T-helper 1 cell treated with Interleukin-12 subunit alpha and Interleukin-12 subunit beta and Interleukin-4 antibody, amounts not matched to agents 30 ng/mL and 1 ng/mL, for 36 hours (primary cell): ENCODE results near the gene ZBTB4. TPM values are rescaled to one million over a fixed set of nuclear protein-coding genes. Genes with fewer than 3 reads are reported as not detected.

Experiments
- intact Hi-C: fragments of 100-400 bp; cut with micrococcal nuclease; formaldehyde crosslinking; loops from one replicate; pipeline ENCODE4 v1.15.1; 2024
- total RNA-seq: library from RNA; stranded (reverse); gene quantifications from 2 replicates; pipeline ENCODE4 v1.2.3, GENCODE V29; 2022

The ZBTB4 gene
- total RNA-seq, 1 donor from 2014 or later: 26.5 TPM

DNA sequence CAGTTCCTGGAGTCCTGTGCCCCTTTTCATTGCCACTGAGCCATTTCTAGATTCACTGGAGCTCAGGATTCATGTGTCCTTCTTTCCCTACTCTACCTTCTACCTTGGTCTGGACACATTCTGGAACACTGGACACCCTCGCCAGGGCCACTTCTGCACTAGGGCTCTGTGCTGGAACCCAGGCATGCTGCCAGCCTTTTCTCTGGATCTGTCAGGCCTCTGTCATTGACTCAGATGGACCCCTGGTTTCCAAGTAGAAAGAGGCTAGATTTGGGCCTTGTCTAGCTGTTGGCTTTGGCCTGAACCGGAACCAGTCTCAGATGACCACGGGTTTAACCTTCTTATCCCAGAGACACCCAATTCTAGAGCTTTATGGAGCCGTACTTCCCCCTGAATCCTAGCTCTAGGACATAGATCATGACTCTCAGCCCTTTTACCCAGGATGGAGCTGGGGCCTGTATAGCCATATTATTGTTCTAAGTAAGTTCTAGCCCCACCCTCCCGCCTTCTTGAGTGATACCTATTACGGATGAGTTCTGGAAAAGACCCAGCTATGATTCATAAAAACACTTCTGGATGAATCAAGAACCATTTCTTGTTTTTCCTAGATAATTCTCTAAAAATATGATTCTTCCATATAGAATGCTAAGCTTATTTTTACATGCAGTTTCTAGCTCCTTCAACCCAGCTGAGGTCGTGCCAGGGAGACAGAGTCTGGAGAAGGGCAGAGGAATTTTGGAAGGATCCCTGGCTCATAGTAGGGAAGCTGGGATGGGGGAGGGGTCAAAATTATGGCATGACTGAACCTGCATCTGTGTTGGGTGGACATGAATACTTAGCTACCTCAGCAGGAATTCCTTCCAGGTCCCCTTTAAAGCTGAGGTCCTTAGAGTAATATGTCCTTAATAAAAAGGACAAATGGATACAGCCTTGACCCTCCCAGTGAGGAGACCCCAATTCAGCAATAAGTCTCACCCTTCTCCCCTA is 35.6 kb downstream of the ZBTB4 start:
- intact Hi-C loops: no loop called here

DNA sequence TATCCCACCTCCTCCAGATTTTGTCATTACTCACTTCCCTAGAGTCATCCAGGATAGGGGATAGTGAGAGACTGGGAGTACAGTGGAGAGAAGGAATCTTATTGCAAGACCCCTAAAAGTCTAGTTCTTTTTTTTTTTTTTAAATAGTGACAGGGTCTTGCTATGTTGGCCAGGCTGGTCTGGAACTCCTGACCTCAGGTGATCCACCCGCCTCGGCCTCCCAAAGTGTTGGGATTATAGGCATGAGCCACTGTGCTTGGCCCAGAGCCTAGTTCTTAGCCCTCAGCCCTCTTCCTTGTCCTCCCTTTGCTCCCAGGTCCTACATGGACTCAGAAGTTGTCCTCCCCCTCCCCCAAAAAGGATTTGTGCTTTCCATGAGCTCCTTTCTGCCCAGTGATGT is 37.3 kb downstream of the ZBTB4 start:
- intact Hi-C loops: no loop called here

DNA sequence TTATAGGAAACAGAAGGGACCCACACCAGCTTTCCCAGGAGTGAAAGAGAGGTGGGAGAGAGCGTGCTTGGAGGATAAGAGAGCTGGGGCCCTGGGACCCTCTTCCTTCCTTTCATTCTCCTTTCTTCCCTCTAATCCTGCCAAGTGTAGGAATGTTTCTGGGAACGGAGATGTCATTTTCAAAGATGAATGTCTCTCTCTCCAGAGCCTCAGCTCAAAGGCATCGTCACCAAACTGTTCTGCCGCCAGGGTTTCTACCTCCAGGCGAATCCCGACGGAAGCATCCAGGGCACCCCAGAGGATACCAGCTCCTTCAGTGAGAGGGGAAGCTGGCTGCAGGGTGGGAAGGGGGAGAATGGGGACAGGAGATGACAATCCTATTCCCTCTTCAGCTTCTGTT is 38.2 kb downstream of the ZBTB4 start:
- intact Hi-C loops: no loop called here

- intact Hi-C loops: no loop called here
These were observed 38.6 kb downstream of the ZBTB4 start for GRCh38 chr17:7440834-7441195.

- intact Hi-C loops: no loop called here
These were observed 39.2 kb downstream of the ZBTB4 start for GRCh38 chr17:7440113-7440833.

DNA sequence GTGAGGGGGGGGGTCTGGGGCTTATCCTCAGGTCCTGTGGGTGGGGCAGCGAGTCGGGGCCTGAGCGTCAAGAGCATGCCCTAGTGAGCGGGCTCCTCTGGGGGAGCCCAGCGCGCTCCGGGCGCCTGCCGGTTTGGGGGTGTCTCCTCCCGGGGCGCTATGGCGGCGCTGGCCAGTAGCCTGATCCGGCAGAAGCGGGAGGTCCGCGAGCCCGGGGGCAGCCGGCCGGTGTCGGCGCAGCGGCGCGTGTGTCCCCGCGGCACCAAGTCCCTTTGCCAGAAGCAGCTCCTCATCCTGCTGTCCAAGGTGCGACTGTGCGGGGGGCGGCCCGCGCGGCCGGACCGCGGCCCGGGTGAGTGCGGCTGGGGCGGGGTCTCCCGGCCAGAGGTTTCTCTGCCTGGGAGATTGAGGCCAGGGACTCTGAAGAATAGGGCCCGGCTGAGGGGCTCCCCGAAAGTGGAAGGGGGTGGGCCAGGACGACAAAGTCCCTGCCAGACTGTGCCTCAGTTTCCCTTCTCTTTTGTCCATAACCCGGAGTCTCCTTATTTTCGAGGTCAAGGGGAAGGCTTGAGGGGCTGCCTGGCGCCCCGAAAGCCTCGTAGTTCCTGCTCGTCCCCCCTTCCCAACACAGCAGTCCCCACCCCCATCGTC is 39.8 kb downstream of the ZBTB4 start, which contains the start of gene FGF11:
Gene FGF11, plus strand, starts transcription at position 51 of the 651 bp plus-strand sequence. Its CDS starts 109 bp downstream, at position 160.
- intact Hi-C loops: no loop called here

- intact Hi-C loops: no loop called here
These were observed 40.6 kb downstream of the ZBTB4 start for GRCh38 chr17:7438656-7439460.

- intact Hi-C loops: loop anchor here (1.0 to 2.0 kb wide), 2 partner anchors 7 to 811 kb away; partner anchors contain the start of genes CHRNB1, CTC1 and PFAS
These were observed 41.3 kb downstream of the ZBTB4 start for GRCh38 chr17:7437950-7438614.

GRCh38 chr17:7437369-7437863 is 42.0 kb downstream of the ZBTB4 start:
- intact Hi-C loops: loop anchor here (1.0 to 2.0 kb wide), 2 partner anchors 8 to 811 kb away; partner anchors contain the start of genes CHRNB1, CTC1 and PFAS

GRCh38 chr17:7436556-7437368 is 42.7 kb downstream of the ZBTB4 start:
- intact Hi-C loops: loop anchor here (1.0 to 2.0 kb wide), 2 partner anchors 9 to 812 kb away; partner anchors contain the start of genes CHRNB1, CTC1 and PFAS

DNA sequence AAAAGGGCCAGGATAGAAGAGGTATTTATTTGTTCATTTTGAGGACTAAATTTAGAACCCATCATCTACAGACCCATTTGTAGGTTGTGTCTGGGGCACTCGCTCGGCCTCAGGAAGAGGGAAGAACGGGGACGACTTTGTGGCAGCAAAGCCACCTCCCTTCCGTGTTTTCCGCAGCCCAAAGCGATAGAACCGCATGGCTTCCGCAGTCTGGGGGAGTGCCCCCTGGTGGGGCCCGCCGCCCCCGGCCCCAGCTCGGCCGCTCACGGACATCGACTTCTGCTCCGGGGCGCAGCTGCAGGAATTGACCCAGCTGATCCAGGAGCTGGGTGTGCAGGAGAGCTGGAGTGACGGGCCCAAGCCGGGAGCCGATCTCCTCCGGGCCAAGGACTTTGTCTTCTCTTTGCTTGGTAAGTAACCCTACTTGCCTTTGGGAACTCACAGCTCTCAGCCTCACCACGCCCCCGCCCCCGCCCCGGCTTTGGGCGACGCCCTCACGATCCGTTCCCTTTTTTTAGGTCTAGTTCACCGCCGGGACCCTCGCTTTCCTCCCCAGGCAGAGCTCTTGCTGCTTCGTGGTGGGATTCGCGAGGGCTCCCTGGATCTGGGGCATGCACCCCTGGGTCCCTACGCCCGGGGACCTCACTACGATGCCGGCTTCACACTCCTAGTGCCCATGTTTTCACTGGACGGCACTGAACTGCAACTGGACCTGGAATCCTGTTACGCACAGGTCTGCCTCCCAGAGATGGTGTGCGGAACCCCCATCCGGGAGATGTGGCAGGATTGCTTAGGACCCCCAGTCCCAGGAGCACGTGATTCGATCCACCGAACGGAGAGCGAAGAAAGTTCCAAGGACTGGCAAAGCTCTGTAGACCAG is 43.5 kb downstream of the ZBTB4 start:
- intact Hi-C loops: loop anchor here (1.0 to 2.0 kb wide), 21 partner anchors 19 to 813 kb away; partner anchors contain the start of genes ACADVL, ATP1B2, CTC1 and DLG4

GRCh38 chr17:7432296-7432695 is 47.1 kb downstream of the ZBTB4 start:
- intact Hi-C loops: no loop called here

- intact Hi-C loops: no loop called here
These were observed 48.2 kb downstream of the ZBTB4 start for GRCh38 chr17:7431231-7431630.

- intact Hi-C loops: no loop called here
These were observed 49.7 kb downstream of the ZBTB4 start for GRCh38 chr17:7429722-7430121.

GRCh38 chr17:7428557-7428956 is 50.9 kb downstream of the ZBTB4 start, which contains the start of gene SPEM3:
Gene SPEM3, plus strand, starts transcription at chr17:7428857. Its CDS starts 46 bp downstream, at chr17:7428903.
- intact Hi-C loops: no loop called here

DNA sequence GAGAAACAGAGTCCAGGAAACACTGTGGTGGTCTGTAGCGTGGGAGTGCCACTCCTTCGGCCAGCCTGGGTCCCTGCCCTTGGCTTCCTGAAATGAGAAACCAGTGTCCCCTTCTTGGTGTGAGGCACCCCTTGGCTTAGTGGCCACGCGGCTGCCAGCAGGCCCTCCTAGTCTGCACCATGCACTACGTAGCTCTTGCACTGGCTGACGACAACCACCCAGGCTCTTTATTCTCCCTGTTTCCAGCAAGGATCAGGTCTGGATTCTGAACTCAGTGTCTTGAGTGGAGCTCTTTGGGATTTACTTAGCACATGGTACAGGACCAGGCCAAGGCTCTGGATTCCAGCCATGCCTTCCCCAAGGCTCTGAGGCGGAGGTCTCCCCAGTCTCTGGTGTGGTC is 51.9 kb downstream of the ZBTB4 start:
- intact Hi-C loops: no loop called here

- intact Hi-C loops: no loop called here
These were observed 52.4 kb downstream of the ZBTB4 start for GRCh38 chr17:7426896-7427489.
